HG03139 (cell line): ENCODE data around the gene CEP63.
A peak's percentile ranks its signal among the peaks of the same experiment; 100 is the strongest.

Experiments used
- ATAC-seq: cut with Tn5 transposase; IDR thresholded peaks from one replicate; pipeline ENCODE4 v1.9.1; 2021; ENCODE audit not compliant: unreplicated experiment

The CEP63 gene

GRCh38 chr3:134485718-134486576 lies at the start of gene CEP63, which contains the start of gene ANAPC13:
Gene CEP63 (plus strand): TSS chr3:134486057. CDS start chr3:134495321, 9,264 bp downstream.
Gene ANAPC13 (minus strand): TSS chr3:134485985. CDS start chr3:134482904, 3,081 bp downstream.
- ATAC-seq, result peak; percentile 73

DNA sequence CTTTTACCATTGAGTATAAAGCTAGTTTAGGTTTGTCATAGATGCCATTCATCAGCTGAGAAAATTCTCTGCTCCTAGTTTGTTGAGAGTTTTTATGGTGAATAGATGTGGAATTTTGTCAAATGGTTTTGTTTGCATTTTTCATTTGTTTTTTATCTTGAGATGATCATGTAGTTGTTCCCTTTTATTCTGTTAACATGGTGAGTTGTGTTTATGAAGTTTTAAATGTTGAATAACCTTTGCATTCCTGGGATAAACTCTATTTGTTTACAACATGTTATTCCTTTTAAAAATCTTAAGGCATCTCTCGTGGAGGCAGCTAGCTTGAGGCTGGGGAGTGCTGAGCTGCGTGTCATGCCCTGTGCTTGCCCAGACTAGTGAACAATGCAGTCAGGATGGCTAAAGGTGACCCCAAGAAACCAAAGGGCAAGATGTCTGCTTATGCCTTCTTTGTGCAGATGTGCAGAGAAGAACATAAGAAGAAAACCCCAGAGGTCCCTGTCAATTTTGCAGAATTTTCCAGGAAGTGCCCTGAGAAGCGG lies 48.6 kb upstream of the CEP63 start:
- ATAC-seq, result no peak

DNA sequence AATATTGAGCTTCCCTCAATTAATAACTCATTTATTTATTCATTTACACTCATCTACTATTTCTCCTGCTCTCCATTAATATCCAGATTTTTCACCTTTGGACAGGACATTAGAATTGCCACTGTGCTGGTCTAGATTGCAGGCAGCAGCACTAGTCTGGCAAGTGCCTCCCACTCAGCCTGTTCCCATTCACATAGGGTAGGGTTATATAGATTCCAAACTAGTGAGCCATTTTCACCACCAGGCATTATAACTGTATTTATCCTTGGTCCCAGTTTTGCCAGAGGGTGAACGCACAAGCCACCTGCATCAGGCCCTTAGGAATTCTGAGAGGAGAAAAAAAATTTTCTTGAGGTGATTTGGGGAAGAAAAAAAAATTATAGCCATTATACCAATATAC lies 44.5 kb upstream of the CEP63 start:
- no peak for ATAC-seq

- no peak for ATAC-seq
These were observed 44.0 kb upstream of the CEP63 start for GRCh38 chr3:134441821-134442220.

DNA sequence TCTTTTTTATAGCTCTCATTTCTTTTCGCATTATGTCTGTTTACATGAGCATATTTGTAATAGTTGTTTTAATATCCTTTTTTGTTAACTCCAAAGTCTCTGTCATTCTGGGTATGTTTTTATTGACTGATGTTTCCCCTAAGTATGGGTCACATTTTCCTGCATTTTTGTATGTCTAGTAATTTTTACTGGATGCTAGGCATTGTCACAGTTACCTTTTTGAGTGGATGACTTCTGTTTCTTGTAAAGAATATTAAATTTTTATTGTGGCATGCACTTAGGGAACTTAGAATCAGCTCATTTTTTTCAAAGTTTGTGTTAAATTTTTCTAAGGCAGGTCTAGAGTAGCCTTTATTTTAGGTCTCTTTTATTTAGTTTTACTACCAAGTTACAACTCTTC lies 40.8 kb upstream of the CEP63 start:
- no peak for ATAC-seq

- no peak for ATAC-seq
These were observed 40.2 kb upstream of the CEP63 start for GRCh38 chr3:134445636-134446035.

GRCh38 chr3:134446800-134447199 lies 39.1 kb upstream of the CEP63 start:
- ATAC-seq, result no peak

DNA sequence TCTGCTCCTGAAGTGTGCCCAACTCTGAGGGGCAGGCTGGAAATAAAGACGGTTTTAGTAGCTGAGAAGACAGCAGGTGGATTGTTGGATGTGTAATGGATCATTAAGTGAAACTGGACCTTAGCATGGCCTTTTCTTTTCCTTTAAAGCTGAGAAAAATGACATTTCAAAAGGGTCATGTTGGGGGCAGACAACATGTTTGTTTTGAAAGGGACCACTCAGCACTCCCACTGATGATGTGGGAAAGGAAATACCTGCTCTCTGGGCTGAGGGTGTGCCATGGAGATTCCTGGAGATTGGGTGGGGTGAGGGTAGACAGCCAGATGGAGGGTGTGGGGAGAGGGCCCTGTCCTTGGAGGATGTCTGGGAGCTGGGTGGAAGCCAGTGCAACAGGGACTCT lies 38.5 kb upstream of the CEP63 start:
- no peak for ATAC-seq

- ATAC-seq, result no peak
These were observed 37.2 kb upstream of the CEP63 start for GRCh38 chr3:134448664-134449063.

- ATAC-seq, result no peak
These were observed 36.6 kb upstream of the CEP63 start for GRCh38 chr3:134449277-134449676.

GRCh38 chr3:134449951-134450350 lies 35.9 kb upstream of the CEP63 start:
- no peak for ATAC-seq

- no peak for ATAC-seq
These were observed 32.2 kb upstream of the CEP63 start for GRCh38 chr3:134453631-134454030.

GRCh38 chr3:134457376-134458074 lies 28.3 kb upstream of the CEP63 start:
- ATAC-seq, result no peak

- no peak for ATAC-seq
These were observed 27.4 kb upstream of the CEP63 start for GRCh38 chr3:134458406-134458945.

DNA sequence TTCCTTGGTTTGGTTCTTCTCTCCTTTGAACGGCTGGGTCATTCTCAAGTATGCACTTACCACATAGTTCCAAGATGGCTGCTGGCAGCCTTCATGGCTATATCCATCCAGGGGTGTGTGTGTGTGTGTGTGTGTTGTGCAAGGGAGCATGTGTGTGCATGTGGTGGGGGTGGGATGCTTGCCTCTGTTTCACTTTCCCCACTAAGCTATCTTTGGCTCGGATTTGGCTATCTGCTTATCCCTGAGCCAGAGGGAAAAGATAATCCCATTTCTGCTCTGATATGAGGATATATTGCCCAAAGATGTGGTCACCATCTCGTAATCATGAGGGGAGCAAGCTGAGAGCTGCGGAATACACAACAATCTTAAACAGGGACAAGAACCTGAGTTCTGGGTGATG lies 26.3 kb upstream of the CEP63 start:
- ATAC-seq, result no peak

DNA sequence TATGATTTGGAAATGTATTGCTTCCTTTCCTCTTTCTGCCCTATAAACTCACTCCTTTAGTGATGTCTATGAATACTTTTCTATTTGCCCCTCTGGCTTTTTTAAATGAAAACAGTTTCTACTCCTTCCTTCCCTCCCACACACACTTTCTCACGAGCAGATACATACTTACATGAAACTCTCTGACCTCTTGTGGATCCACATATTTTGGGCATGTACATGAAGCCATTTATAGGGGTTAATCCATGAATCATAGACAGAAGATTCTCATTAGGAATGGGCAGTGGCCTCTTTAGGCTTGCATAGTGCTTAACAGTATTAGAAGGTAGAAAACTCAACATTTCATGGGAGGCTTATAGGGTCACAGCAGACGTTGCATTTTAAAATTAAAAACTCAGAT lies 24.9 kb upstream of the CEP63 start:
- no peak for ATAC-seq

DNA sequence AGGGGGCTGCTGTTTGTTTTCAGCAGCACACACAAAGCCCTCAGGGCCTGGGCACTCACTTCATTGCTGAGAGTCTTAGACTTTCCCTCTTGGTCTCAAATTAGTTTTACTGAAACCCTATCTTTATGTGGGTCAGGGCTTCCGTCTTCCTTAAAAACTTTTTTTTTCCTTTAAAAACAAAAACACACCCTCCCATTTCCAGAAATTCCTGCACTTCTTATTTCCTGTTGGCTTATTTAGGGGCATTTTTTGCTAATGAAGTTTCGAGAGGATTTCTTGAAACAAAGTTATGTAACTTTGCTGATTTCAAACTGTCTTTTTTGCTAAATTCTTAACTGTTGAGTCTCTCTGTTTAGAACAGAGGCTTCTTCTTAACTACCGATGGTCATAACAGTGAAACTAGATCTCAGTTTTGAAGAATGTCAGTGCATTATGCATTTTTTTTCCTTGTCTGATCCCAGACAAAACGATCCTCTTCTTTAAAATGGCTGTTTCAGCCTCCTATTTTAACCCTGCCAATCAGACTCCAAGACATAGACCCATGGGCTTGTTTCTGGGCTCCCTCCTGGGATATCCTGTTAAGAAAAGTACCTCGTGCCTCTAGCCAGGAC lies 23.4 kb upstream of the CEP63 start:
- ATAC-seq, result no peak

DNA sequence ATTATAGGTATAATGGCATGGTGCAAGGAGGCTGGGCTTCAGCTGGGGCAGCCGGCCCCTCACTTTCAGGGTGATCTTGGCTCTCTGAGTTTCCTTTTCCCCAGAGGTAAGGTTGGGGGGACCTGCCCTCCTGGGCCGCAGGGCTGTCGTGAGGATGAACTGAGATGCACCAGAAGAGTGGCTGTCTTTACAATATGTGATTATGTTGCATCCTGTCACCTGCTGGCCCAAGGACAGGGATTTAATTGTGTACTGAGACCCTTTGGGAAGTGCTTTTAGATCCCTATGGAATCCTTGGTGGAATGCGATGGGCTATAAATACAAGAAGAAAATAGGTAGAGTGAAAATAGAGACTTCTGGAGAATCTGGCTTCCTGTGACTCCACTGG lies 22.2 kb upstream of the CEP63 start:
- no peak for ATAC-seq

DNA sequence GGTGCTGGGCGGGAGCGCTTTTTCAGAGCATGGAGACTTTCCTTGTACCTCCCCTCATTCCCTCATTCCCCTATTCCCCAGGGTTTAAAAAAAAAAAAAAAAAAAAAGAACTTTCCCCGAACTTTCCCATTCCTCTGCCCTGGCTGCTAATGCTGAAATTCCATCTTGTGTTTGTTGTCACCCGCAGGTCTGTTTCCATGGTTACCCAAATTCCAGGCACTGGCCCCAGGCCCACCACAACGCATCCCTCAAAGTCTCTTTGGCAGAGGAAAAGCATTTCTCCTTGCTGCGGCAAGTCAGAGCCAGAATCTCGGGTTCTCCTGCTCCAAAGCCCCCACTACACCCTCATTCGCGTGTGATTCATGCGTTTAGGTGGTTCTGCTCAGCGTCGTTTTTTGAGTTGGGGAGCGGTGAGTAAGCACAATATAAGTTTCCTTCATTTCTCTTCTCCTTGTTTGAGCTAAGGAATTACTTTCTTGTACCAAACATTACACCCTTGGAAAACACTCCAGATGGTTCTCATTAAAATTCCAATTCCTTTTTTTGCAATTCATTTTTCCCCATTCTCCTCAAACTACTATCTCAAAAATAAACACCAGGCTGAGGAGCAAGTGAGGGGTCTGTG lies 21.7 kb upstream of the CEP63 start:
- ATAC-seq, result no peak

DNA sequence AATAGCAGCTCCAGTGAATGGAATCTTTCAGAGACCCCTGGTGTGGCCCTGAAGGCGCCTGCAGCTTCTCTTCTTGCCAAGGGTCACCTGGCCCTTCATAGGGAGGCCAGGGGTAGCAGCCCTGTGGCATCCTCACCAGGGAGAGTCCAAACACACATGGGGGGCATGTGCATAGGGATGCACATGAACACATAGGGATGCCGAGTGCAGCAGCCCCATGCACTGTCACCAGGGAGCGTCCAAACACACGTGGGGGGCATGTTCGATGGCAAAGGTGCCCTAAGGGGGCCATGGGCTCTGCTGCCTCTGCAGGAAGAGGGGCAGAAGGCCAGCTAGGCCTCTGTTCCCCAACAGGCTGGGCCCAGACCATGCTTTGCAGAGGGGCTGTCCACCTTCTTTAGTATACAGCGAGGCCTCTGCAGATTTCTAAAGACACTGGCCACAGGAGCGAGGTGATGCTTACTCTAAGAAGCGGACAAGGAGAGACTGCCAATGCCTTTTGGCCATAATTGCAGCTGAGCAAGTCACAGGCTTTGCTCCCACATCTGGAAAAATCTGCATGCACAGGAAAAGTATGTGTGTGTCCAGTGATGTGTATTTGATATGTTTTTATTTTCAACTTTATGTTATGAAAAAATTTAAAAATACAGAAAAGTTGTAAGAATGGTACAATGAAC lies 21.0 kb upstream of the CEP63 start:
- no peak for ATAC-seq
